HTERT RPE-1 (cell line): Measurements from ENCODE around the gene TXNDC8.
"Not testable (repeated sequence)": the region's sequence is repeated elsewhere in the genome, so short reads cannot be mapped to it uniquely, and the experiment has no call there.

Experiments
- in situ Hi-C: fragments of 300-500 bp; cut with MboI; formaldehyde crosslinking; loops from 4 replicates; pipeline ENCODE4 v1.14.3; 2020; ENCODE audit warnings: low sequenced_read_pairs

TXNDC8 gene

GRCh38 chr9:110337727-110338126, at the start of gene TXNDC8:
TSS of gene TXNDC8 (minus strand) at chr9:110337863.
- in situ Hi-C loops: no loop called here

DNA sequence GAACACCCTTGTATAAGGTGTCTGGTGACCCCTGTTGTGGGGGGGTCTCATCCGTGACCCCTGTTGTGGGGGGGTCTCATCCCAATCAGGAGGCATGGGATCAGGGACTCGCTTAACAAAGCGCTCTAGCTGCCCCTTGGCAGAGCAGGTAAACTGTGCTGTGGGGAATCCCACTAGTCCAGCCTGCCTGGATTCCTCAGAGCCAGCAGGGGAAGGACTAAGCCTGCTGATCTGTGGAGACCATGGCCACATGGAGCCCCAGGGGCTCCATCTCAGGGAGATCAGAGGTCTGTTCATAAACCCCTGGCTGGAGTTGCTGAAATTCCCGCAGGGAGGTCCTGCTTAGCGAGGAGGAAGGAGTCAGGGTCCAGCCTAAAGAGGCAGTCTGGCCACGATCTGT, 45.8 kb upstream of the TXNDC8 start:
- in situ Hi-C loops: no loop called here

DNA sequence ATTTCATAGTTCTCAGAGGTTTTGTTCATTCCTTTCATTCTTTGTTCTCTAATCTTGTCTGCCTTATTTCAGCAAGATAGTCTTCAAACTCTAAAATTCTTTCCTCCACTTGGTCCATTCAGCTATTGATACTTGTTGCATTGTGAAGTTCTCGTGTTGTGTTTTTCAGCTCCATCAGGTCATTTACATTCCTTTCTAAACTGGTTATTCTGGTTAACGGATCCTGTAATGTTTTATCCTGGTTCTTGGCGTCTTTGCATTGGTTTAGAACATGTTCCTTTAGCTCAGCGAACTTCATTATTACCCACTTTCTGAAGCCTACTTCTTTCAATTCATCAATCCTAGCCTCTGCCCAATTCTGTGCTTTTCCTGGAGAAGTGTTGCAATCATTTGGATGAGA, 45.1 kb upstream of the TXNDC8 start:
- in situ Hi-C loops: no loop called here

DNA sequence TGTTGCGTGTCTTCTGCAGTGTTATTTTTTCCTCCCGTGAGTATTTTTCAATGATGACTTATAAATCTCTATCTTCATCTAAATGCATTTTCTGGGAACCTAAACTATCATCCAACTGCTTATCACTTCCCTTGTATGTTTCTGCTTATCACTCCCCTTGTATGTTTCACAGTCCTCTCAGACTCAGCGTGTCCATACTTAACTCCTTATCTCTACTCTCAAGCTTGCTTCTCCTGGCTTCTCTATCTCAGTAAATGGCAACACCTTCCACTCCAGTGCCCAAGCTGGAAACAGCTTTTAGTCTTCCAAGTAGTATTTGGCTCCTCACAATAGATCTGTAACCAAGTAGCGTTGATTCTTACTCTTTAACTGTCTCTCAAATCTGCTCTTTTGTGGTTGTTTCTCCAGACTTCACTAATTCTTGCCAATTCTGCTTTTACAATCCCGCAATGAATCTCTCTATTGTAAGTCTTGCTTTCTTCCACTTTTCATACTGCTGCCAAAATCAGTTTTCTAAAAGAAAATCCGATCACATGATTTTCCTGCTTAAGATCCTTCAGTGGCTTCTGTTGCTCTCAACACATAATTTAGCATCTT, 33.8 kb upstream of the TXNDC8 start:
- in situ Hi-C loops: no loop called here

DNA sequence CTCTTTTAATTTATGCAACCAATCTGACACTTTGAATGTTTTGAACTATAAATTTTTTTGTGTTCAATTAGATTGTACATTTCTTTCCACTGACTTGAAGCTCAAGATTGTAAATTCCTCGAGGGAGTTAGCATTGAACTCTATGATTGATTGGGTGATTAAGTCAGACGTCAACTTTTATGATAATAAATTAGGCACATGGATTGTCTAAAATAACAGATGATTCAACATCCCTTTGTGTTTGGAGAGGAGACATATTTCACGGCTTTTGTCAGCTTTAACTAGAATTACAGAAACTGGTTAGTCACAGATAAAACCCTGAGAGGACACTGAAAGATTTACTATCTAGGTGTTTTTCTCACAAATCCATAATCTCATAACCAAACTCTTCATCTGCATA, 32.7 kb upstream of the TXNDC8 start:
- in situ Hi-C loops: no loop called here

DNA sequence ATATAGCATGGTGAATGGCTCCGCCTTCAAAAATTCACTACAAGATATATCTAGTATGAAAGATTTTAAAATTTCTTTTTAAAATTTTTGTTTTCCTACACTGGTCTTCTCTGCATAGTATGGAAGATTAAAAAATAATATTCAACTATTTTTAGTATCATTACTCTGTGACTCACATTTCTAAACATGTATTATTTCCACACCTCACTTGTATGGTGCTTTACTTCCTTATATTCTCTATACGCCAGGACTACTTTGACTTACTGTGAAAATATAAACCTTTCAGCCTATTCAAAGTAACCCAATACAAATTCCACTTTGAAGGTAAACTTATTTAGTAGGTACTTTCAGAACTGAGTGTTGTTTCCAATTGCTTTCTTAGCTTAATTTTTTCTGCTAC, 26.8 kb upstream of the TXNDC8 start:
- in situ Hi-C loops: no loop called here

DNA sequence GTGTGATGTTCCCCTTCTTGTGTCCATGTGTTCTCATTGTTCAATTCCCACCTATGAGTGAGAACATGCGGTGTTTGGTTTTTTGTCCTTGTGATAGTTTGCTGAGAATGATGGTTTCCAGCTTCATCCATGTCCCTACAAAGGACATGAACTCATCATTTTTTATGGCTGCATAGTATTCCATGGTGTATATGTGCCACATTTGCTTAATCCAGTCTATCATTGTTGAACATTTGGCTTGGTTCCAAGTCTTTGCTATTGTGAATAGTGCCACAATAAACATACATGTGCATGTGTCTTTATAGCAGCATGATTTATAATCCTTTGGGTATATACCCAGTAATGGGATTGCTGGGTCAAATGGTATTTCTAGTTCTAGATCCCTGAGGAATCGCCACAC, 21.3 kb upstream of the TXNDC8 start:
- in situ Hi-C loops: not testable (repeated sequence)

- in situ Hi-C loops: no loop called here
Measured at GRCh38 chr9:110357505-110357904, 19.8 kb upstream of the TXNDC8 start.

DNA sequence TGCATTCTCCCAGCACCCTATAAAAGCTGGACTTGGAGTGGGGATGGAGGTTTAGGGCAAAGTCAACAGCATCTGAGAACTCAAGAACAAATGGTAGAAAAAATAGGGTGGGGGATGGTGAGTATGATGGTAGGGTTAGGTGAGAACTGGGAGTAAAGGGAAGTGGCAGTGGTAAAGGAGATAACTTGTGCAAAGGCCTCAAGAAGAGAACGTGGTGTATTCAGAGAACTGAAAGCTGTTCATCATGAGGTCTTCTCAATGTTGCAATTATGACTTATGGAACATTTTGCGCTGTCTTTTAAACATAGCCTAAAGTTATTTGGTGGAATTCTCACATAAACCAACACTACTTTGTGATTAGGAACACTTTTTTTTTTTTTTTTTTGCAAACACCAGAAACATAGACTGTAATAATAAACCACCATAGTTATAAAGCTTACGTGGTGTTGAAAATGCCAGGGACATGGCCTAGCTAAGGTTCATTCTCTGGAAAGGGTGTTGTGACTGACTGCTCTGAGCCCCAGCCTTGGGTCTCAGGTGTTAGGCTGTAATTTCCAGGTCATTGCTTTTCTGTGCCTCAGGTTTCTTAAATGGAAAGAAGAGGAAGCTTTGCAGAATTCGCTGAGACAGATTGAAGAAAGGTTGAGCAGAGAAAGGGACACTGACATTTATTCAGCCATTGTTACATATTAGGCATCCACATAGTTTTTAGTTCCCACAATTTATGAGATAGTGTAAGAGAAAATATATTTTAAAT, 19.2 kb upstream of the TXNDC8 start:
- in situ Hi-C loops: no loop called here

GRCh38 chr9:110355911-110356310, 18.2 kb upstream of the TXNDC8 start:
- in situ Hi-C loops: no loop called here

DNA sequence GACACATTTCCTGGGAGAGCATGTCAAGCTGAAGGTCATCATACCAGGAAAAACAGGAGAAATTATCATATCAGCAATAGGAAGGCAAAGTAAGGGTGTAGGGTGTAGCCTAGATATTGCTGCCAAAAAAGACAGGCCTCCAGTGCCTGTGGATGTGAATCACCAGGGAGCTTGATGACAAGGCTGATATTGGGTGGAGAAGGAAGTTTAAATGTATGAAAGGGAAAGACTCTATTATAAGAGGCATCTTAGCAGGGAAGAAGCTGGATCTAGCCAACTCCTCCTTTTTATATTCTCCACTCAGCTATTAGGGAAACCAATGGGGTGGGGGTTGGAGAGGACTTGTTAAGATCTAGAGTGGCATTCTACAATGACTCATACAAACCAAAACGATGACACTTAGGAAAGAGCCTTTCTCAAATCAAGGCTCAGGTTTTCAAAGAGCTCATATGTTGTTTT, 13.4 kb upstream of the TXNDC8 start:
- in situ Hi-C loops: no loop called here

DNA sequence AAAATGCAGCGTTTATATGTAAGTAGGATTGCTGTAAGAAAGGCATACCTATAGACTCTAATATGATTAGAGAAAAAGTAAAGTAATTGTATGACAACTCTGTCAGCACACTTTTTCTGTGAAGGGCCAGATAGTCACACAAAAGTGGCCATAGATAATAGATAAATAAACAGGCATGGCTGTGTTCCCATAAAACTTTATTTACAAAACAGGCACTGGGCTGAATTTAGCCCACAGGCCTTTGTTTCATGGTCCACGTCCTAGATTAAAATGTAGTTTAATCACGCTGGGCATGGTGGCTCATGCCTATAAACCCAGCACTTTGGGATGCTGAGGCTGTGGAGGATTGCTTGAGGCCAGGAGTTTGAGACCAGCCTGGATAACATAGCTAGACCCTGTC, 8.7 kb upstream of the TXNDC8 start:
- in situ Hi-C loops: no loop called here

DNA sequence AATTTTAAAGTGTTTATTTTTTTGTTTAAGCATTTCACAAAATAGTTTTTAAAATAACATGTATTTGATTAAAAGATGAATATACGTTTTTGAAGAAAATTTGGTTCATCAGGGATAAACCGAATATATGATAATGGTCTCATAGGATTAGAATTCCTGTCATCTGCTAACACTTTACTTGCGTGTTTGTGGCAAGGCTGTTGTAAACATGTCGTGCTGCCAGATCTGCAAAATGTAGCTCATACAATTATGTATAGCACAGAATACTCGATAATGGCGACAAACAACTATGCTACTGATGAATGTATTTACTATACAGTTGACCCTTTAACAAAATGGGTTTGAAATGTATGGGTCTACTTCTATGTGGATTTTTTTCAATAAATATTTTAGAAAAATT, 7.2 kb upstream of the TXNDC8 start:
- in situ Hi-C loops: no loop called here

DNA sequence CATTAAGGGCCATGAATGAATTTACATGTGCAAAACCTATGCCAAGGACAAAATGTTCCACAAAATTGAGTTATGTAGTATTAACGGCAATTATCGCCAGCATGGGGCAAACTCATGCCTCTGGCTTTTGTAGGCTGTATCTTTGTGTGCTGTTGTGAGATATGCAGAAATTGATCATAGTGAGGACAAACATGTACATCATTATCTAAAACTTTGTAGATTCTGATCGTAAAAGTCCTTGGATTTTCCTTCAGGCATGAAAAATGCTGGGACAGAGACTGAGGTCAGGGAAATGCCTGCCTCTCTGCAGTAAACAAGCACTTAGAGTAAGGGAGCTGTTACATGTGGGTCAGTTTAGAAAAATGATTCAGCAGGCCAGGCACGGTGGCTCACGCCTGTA, 5.9 kb upstream of the TXNDC8 start:
- in situ Hi-C loops: no loop called here

DNA sequence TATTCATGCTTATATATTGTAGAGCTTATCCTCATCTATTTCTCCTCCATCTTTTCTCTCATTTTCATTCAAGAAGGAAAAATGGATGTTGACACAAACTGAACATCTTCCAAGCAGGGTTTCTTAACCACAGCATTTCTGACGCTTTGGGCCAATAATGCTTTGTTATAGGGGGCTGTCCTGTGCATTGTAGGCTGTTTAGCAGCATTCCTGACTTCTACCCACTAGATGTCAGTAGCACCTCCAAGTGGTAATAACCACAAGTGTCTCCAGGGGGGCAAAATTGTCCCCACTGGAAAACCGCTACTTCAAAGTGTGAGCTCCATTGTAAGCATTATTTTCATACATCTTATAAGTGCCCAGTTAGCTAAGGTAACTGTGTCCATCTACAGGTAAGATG, 2.6 kb upstream of the TXNDC8 start:
- in situ Hi-C loops: no loop called here

DNA sequence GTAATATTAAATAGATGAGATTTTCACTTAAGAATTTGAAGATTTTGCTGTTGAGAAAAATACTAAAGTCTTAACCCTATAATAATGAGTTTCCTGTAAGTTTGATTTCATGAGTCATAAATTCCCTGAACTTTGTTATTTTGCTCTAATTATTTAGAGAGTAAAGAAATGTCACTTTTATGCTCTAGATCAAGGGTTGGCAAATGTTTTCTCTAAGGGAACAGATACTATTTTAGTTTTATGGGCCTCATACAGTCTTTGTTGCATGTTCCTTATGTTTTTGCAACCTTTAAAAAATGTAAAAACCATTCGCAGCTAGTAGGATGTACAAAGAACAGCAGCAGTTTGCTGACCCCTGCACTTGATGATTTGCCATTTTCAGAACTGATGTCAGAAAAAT, 480 bp upstream of the TXNDC8 start:
- in situ Hi-C loops: no loop called here

DNA sequence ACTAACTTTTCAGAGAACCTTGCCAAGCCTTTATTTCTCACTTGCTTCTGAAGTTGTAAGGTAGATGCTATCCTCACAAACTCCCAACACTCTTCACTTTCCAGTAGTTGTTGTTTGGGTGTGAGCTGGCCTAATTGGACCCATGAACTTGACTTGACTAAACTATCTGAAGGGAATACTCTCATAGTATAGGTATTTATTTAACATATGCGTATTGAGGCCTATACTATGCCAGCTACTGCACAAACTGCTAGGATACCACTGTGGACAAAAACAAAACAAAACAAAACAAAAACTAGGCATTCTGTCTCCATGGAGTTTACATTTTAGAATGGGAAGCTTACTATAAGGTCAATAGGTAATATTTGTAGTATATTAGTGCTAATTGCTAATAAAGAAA, 1.3 kb downstream of the TXNDC8 start:
- in situ Hi-C loops: no loop called here

- in situ Hi-C loops: no loop called here
Measured at GRCh38 chr9:110334871-110335270, 2.8 kb downstream of the TXNDC8 start.

DNA sequence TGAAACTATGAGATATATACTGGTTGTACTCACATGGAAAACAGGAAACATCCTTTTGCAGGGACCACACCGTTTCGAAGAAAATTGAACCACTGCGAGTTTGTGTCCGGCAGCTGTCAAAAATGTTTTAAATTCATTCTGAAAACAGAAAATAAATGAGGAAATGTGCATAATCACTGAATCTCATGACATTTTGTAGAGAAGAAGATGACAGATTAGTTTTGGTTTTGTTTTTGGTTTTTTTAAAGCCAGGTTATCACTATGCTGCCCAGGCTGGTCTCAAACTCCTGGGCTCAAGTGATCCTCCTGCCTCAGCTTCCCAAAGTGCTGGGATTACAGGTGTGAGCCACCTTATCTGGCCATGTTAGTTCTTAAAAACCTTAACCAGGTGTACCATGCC, 3.5 kb downstream of the TXNDC8 start:
- in situ Hi-C loops: no loop called here

DNA sequence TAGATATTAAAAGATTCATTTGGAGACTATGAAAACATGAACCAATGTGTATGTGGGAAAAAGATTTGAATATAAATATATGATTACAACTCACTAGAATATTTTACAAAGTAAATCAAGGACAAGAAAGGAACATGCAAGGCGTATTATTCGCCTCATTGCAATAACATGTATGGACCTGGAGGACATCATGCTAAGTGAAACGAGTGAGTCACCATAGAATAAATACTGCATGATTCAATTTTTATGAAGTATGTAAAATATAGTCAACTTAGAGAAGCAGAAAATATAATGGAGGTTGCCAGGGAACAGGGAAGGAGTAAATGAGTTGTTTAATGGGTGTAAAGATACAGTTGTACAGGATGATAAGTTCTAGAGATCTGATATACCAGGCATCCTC, 4.9 kb downstream of the TXNDC8 start:
- in situ Hi-C loops: no loop called here

- in situ Hi-C loops: no loop called here
Measured at GRCh38 chr9:110330484-110331105, 7.1 kb downstream of the TXNDC8 start.

DNA sequence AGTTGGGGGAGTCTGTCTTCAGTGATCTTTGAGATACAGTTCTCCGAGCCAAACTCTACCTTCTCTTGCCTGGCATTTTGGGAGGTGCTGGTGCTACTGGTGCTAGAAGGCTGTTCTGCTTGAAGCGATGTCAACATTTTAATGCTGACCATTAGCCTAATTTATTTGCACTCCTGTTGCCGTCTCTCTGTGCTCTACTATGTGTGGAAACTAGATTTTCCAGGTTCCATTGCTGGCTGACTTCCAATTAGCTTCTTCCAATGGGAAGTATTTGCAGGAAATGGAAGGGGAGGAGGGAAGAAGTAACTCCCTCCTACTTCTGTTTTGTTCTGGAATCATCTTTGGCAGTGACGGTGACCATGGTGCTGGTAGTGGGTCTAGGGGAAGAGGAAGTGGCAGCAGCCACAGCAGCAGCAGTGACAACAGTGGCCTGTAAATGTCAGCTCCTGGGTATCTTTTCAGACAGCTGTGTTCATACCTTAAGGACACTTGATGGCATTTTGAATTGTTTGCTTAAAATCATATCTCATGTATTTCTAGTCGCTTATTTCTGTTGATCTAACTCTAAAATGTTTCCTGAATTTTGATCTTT, 7.9 kb downstream of the TXNDC8 start:
- in situ Hi-C loops: no loop called here
